ENCODE data around the gene PSME3IP1. TPM values are rescaled to one million over a fixed set of nuclear protein-coding genes. Genes with fewer than 3 reads are reported as not detected.

The PSME3IP1 gene
- total and polyA plus RNA-seq, 12 donors, result 32.9 to 129 (median 67.8) TPM

GRCh38 chr16:57133031-57133430 is 52.8 kb downstream of the PSME3IP1 start:
- no peak overlapping the region for H3K27ac ChIP-seq
- intact Hi-C loops (cut with DNase I), result no loop called here
- H3K27me3 ChIP-seq, result no peaks in the 10 kb centered on the region
- H3K36me3 ChIP-seq (replicated peaks in 1 of 2), result no peaks in the 10 kb centered on the region
- H3K4me1 ChIP-seq (replicated peaks in 1 of 2), result no peaks in the 10 kb centered on the region
- 67 to 89% (median 83%) methylated on average over 1 to 4 of the region's 4 CpGs for WGBS, 4 donors
- no peak overlapping the region for H3K4me3 ChIP-seq
- TF ChIP-seq POLR2A (IDR thresholded peaks at IDR 0.05), result no peak
- TF ChIP-seq CTCF (IDR thresholded peaks at IDR 0.05), result no peak
- no peak for DNase-seq
- H3K9me3 ChIP-seq (replicated peaks in 1 of 3), result no peaks in the 10 kb centered on the region

GRCh38 chr16:57132470-57132869 is 53.4 kb downstream of the PSME3IP1 start:
- Histone ChIP-seq H3K9me3 (replicated peaks in 1 of 3) (no peaks in the 10 kb centered on the region), H3K27me3 (no peaks in the 10 kb centered on the region), H3K4me3 (no peak overlapping the region), H3K27ac (no peak overlapping the region), H3K36me3 (replicated peaks in 1 of 2) (no peaks in the 10 kb centered on the region), H3K4me1 (replicated peaks in 1 of 2) (no peaks in the 10 kb centered on the region)
- no peak for TF ChIP-seq CTCF (IDR thresholded peaks at IDR 0.05)
- 96 to 100% (median 96%) methylated on average over 1 of the region's 1 CpG; no CpG with 5 or more reads in 1 of the 4 donors for WGBS, 4 donors
- intact Hi-C loops (cut with DNase I), result no loop called here
- DNase-seq, result no peak

GRCh38 chr16:57131351-57131970 is 54.4 kb downstream of the PSME3IP1 start:
- H3K4me1 ChIP-seq (replicated peaks in 1 of 2), result no peaks in the 10 kb centered on the region
- no peaks in the 10 kb centered on the region for H3K9me3 ChIP-seq (replicated peaks in 1 of 3)
- no peaks in the 10 kb centered on the region for H3K27me3 ChIP-seq
- H3K36me3 ChIP-seq (replicated peaks in 1 of 2), result no peaks in the 10 kb centered on the region
- no peak overlapping the region for H3K27ac ChIP-seq
- no peak for TF ChIP-seq CTCF (IDR thresholded peaks at IDR 0.05)
- TF ChIP-seq POLR2A (IDR thresholded peaks at IDR 0.05), result no peak
- DNase-seq, result no peak
- 77 to 88% (median 87%) methylated on average over 10 to 17 of the region's 17 CpGs for WGBS, 4 donors
- intact Hi-C loops (cut with DNase I), result no loop called here
- H3K4me3 ChIP-seq, result no peak overlapping the region

- DNase-seq, result no peak
- Histone ChIP-seq H3K4me3 (no peak overlapping the region), H3K27me3 (no peaks in the 10 kb centered on the region), H3K9me3 (replicated peaks in 1 of 3) (no peaks in the 10 kb centered on the region), H3K36me3 (replicated peaks in 1 of 2) (no peaks in the 10 kb centered on the region), H3K27ac (no peak overlapping the region), H3K4me1 (replicated peaks in 1 of 2) (no peaks in the 10 kb centered on the region)
- TF ChIP-seq POLR2A (IDR thresholded peaks at IDR 0.05) (no peak), CTCF (IDR thresholded peaks at IDR 0.05) (no peak)
- 92 to 98% (median 95%) methylated on average over 3 to 6 of the region's 6 CpGs for WGBS, 4 donors
- intact Hi-C loops (cut with DNase I), result no loop called here
Observed at GRCh38 chr16:57130950-57131321, 54.9 kb downstream of the PSME3IP1 start.

All from adrenal gland (tissue), 12 donors.